NOMO-1 treated with dmso at 0.1 percent for 144 hours (cell line): ENCODE results near the gene DPYSL4.

ENCODE experiments used
- DNase-seq: peaks from one replicate; lab custom pipeline; 2025; ENCODE audit not compliant: unreplicated experiment; lab: John Stamatoyannopoulos, UW

The DPYSL4 gene

DNA sequence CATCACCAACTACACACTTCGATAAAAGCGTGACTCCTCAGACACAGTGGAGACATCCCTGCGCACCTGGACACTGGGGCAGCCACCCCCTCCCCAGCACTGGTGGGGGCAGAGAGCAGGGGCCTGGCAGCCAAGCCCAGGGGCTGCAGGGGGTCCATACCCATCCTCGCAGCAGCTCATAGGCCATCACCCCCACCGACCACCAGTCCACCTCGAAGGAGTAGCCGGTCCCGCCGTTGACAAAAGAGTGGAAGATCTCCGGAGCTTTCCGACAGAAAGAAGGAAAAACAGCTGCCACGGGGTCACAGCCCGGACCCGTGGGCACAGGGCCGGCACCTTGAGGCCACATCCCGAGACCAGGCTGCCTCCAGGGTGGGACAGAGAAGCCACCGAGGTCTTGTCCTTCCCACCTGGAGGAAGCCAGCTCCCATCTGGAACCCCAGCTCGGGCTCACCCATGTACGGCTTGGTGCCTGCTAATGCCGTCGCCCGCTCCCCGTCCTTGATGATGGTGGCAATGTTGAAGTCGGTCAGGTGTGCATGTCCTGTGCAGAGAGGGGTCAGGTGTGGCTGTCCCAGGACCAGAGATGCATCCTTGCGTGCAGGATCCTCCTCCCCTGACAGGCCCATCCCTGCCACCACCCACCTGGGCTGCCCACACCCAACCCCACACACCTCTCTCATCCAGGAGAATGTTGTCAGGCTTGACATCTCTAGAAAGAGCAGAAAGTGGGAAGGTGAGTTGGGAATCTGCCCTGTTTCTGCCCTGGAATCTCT is 38.5 kb downstream of the DPYSL4 start:
- no peak for DNase-seq

DNA sequence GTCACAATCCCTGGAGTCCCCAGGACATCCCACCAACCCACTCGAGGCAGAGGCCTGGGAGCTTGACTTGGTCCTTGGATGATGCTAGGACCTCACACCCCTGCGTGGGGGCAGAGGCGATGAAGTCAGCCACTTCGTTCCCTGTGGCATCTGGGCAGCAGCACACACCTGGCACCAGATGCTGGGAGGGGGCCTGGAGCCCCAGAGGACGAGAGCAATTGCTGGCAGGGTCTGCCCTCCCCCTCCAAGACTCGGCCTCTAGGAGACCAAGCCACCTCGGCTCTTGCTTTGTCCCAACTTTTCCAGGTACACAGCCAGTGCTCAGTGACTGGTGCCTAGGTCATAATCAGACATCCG is 39.1 kb downstream of the DPYSL4 start:
- DNase-seq = no peak

DNA sequence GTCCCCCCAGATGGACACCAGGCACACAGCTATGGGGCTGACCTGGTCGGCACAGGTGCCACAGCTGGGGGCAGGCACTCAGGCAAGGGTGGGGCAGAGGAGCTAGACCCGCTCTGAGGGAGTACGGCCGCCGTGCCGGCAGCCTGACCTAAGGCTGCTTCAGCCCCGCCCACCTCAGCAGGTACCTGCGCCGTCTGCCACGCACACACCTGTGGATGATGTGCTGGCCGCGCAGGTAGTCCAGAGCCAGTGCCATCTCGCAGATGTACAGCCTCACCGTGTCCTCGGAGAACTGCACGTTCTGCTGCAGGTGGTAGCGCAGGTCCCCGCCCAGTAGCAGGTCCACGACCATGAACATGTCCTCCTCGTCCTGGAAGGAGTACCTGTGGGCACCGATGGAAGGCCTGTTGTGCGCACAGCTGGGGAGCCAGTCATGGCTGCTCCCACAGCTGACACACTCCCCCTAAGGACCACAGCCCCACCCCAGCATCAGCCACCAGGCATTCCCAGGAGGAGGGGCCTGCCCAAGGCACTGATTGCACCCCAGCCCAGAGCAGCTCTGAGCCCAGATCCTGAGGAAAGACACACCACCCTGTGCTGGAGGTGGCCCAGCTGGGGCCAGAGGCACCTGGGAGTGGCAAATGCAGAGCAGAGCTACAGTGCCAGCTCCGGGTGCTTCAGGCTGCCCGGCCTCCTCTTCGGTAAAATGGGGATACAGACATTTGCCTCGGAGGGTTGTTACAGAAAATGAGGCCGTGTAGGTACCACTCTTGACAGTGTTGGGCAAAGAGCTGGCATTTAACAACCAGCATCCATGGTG is 40.0 kb downstream of the DPYSL4 start:
- no peak for DNase-seq

DNA sequence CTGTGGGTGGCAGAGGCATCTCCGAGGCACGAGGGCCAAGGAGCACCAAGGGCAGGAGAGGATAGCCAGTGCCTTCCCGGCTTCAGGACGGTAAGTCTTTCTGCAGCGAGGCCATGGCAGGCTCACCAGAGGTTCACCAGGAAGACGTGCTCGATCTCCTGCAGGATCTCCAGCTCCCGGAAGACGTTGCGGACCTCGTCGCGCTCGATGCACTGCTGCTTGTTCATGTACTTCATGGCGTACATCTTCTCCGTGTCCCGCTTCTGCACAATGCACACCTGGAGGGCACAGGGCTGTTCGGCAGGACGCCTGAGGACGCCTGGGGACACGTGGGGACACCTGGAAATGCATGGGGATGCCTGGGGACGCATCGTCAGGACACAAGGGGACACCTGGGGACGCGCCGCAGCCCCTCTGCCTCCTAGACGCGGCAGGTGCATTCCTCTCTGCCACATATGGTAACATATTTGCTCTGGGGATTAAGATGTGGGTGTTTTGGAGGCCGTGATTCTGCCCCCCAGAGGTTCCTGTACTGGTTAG is 41.2 kb downstream of the DPYSL4 start:
- DNase-seq = no peak

DNA sequence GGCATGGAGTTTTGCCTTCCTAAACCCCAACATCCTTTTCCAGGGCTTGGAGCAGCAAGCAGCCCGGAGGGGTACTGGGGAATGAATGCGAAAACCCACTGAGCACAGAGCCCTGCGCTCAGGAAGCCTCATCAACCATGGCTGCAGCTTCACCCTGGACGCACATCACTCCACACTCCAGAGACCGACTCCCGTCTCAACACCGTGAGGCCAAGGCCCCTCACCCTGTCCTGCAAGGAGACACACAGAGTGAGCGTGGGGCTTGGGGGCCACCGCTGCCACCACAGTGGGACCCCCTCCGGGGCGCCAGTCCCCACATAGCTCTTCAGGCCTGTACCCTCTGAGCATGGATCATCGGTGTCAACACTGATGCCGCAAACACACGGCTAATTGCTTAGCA is 41.9 kb downstream of the DPYSL4 start:
- DNase-seq = no peak

DNA sequence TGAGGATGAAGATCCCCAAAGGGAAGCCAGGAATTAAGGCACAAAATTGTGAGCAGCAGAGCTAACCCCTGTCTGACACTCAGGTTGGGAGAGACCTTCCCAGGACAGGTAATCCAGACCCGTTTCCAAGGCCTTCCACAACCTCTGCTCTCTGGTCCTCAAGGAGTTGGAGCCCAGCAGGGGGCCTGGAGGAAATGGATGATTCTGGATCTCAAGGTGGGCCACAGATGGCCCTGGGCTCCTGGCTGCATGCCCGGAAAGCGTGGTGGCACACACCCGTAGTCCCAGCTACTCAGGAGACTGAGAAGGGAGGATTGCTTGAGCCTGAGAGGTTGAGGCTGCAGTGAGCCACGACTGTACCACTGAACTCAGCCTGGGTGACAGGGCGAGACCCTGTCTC is 42.3 kb downstream of the DPYSL4 start:
- DNase-seq = no peak

DNA sequence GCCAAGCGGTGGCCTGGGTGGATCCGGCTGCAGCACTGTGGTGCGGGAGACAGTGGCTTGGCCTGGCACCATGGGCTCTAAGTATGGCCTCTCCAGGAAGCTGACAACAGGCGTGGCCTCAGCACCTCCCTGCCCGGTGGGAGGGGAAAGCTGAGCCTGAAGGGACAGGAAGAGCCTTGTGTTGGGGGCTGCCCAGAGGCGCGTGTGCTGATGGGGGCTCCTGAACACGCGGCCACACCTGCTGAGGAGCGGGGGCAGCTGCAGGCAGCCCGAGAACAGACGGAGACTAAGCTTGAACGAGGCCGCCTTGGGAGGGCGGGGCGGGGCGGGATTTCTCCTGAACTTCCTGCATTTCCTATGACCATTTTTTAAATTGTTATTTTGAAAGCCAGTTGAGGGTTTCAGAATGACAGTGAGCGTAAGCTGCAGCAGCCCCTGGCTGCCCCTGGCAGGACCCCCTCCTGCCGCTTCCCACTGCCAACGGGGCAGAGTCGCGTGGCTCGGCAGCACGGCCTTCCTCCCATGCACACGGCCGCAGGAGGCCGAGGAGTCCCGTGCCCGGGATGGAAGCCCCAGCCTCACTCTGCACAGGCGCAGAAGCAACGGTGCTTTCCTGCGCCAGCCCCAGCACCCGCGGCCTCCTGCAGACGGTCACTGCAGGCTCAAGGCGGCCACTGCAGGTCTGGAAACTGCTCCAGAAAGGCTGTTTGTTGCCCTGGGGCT is 43.2 kb downstream of the DPYSL4 start:
- DNase-seq = no peak

DNA sequence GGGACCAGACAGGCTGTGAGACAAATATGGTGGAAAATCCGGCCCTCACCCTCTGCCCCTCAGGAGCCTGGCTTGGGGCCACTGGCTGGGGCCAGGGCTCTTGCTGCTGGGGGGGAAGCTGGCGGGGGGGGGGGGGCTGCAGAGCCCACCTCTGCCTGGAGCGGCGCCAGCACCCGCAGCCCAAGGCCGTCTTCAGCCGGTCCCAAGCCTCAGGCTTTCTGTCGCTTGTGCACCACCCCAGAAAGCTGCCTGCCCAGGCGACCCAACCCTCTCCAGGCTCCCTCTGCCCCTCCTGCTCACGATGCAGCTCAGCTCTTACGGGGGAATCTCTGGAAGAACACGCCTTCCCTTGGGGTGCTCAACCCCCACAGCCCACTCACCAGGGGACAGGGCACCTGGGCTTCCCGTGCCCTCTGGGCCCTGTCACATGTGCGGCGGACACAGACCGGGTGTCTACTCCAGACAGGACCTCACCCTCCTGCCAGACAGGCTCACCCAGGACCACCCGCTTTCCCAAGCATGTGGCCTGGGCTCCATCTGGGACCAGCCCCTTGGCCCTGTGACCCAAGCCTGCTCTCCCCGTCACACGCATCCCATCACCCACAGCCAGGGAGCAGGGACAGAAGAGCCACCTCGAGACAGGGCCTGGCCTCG is 43.9 kb downstream of the DPYSL4 start:
- DNase-seq = no peak

DNA sequence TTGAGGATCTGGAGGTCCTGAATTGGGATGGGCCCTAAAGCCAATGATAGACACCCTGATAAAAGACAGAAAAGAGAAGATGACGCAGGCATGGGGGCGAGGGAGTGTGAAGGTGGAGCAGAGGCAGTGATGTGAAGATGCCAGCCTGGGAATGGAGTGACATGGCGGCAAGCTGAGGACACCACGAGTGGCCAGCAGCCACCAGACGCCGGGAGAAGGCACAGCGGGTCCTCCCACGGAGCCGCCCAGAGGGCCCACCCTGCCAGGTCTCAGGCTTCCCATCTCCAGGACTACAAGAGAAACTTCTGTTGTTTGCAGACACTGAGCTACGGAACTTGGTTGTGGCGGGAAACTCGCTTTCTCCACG is 44.9 kb downstream of the DPYSL4 start:
- DNase-seq = no peak

DNA sequence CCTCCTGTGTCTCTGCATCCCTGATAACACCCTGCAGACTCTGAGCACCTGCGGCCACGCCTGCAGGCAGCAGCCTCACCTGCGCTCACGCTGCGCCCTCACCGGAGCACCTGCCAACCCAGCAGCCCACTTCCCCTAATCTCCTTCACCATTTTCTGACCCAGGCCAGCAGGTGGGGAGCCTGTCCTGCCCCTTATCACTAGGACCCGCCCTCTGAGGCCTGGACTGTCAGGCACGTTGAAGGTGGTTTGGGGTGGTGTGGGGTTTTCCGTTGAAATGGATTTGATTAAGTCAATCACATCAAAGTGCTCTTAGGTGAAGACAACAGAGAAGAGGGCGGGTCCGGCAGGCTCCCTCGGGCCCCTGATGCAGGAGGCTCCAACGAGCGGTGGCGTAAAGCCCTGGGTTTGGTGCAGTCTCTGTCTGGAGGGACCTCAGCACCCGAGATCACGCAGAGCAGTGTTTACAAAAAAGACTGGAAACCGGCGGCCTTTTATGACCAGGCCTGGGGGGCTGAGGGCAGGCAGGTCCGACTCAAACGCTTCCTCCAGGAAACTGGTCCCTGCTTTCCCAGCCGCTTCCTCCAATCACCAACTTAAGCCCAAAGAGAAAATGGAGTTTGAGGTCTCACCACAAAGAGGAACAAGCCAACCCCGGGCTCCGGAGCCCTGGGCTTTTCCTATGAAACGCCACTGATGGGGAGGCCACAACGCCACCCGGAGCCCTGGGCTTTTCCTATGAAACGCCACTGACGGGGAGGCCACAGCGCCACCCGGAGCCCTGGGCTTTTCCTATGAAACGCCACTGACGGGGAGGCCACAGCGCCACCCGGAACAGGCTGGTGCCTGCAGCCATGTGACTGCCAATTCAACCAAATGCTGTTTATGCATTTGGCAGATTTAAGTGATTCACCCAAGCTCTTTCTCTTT is 45.5 kb downstream of the DPYSL4 start:
- DNase-seq = peak; percentile 66

DNA sequence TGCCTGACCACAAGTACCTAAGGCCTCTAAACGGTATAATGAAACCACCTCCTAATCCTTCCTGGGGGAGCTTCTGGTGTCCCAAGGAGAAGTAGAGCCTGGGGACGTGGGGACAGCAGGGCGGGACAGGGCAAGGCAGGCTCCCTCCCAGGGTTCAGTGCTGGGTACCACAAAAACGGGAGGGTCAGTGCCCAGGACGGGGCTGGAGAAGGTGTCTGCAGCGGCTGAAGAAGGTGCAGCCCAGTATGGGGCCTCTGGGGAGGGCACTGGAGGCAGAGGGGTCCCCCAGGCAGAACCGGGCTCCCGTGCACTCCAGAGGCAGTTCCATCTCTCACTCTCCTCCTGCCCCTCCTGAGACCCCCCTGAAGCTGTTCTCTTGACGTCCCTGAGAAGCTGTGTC is 46.2 kb downstream of the DPYSL4 start:
- no peak for DNase-seq

DNA sequence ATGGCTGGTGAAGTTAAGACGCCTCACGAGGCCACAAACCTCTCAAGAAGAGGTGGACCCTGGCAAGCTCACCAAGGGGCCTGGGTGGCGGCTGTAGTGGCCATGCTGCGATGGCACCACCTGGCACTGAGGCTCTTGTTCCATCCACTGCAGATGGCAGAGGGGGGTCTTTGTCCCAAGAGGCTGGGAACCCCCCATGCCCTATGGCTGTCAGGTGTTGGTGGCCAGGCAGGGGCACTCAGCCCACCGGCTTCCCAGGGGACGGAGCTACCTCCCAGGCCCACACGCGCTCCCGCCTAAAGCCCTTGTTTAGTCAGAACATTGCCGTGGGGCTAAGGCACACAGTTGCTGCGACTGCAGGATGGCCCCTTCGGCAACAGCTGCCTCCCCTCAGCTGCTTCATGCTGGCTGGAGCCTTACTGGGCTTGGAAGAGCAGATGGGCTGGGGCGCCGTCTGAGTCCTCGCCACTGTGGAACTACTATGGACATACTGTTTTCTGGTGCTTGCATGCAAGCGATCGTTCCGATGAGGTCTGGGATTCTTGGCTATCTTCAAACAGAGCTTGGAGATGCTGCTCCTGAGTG is 46.8 kb downstream of the DPYSL4 start:
- no peak for DNase-seq

DNA sequence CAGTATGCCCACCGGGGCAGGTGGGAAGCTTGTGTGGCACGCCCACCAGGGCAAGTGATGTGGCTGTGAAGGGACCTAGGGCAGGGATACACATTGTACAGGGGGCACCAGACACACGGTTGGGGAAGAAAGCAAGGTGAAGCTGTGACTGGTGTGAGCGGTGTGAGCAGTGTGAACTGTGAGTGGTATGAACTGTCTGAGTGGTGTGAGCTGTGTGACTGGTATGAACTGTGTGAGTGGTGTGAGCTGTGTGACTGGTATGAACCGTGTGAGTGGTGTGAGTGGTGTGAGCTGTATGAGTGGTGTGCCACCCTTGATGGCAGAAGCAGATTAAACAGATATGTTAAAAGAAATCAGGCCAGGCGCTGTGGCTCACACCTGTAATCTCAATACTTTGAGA is 48.1 kb downstream of the DPYSL4 start:
- no peak for DNase-seq

DNA sequence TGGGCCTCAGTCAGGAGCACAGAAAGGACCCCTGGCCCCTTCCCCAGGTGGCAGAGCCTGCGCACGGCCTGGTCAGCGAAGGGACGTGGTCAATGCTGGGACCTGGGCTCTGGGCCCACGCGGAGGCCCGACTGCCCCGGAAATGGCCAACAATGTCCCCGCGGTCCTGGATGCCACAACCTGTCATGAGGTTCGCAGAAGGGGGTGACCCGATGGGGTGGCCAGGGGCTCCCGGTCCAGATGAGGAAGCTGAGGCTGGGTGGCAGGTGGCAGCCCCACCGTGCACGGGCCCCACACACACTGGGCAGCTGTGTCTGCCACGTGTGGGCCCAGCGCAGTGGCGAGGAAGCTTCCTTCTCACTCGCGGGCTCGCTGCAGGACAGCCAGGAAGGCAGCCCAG is 49.4 kb downstream of the DPYSL4 start:
- no peak for DNase-seq

DNA sequence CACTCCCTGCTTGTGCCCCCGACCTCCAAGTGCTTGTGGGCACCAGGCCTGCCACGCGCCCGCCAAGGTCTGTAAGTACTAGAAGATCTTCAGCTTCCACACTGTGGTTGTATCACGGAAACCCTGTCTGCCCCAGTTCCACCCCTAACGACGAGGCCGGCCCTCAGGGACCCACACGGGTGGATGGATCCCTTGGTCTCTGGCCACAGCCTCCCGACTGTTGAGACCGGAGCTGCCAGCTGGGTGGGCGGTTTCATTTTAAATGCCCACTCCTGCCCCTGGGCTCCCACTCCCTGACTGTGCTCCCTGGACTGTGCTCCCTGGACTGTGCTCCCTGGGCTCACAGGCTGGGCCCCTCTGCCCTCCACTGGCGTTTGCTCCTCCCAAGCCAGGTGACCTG is 50.1 kb downstream of the DPYSL4 start:
- no peak for DNase-seq

DNA sequence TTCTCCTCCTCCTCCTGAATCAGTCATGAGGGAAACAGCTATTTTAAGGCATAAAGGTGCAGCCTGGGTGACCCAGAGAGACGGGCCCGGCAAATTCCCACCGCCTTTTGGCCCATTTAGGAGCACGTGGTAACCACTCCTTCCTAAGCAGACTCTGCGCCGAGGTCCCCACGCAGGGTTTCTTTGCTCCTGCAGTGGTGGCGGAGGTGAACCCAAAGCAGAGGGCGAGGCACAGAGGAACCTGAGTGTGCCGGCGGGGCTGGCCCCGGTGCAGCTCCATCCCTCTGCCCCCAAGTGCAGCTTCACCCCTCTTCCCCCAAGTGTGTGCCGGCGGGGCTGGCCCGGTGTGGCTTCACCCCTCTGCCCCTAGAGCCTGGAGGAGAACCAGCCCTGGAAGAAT is 50.6 kb downstream of the DPYSL4 start:
- no peak for DNase-seq

DNA sequence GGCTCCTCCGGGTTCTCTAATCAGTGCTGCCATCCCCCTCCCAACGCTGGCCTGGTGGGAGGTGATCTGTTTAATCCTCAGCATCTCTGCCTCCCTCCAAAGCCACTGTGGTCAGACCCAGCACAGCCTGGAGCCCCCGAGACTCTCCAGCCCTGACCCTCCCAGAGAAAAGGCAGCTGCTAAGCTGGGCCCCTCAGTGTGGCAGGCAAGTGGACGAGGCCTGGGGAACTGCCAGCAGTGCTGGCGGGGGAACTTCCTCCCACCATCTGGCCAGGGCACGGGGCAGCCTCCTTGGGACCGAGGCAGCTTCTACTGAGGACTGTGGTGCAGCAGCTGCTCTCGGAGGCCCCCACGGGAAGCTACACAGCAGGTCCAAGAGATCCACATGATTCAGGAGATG is 51.1 kb downstream of the DPYSL4 start:
- no peak for DNase-seq

DNA sequence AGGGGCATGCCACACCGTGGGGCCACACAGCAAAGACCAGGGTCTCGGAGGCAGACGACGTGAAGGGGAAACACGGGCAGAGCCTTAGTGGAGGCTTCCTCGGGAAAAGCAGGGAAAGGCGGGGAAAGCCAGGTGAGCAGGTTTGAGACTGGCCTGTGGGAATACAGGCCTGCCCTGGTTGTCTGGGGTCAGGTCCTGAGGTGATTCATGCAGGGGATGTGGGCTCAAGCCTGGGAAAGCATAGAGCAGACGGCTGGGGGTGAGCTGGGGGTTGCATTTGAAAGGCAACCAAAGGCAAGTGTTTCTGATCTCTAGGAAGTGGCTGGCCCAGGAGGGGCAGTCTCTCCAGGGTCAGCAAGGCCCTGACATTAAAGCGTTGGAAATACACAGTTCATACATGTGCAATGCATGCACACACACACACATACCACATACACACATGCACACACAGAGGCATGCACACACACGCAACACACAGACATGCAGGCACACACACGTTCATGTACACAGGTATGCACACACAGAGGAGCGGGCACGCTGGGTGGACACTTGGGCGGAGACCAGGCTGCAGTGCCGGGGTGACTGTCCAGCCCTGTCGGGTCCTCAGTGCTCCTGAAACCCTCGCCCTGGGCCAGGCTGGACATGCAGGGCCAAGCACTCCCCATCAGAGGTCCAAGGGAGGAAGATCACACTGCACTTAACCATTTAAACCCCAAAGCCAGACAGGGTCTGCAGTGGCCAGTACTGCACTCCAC is 51.8 kb downstream of the DPYSL4 start:
- DNase-seq = no peak
